ENCODE data around the gene COL4A2.

The COL4A2 gene

DNA sequence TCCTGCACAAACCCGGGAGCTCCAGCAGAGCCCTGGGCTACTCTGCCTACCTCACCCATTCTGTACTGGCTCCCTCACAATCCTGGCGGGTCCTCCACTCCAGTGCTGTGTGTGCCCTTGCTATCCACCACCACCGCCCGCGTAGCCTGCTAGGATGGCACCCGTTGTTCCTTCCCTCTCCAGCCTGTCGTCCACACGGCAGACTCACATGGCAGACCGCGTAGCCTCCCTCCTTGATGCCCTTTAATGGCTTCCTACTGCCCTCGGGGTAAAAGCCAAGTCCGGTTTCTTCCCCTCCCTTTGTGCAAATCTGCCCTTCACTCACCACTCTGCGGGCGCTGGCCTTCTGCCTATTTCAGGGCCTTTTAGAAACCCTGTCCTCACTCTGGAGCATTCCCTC, 147.9 kb downstream of the COL4A2 start:
- DNase-seq (ENCODE audit: low read depth), result no peak
- TF ChIP-seq, protein P1, sequence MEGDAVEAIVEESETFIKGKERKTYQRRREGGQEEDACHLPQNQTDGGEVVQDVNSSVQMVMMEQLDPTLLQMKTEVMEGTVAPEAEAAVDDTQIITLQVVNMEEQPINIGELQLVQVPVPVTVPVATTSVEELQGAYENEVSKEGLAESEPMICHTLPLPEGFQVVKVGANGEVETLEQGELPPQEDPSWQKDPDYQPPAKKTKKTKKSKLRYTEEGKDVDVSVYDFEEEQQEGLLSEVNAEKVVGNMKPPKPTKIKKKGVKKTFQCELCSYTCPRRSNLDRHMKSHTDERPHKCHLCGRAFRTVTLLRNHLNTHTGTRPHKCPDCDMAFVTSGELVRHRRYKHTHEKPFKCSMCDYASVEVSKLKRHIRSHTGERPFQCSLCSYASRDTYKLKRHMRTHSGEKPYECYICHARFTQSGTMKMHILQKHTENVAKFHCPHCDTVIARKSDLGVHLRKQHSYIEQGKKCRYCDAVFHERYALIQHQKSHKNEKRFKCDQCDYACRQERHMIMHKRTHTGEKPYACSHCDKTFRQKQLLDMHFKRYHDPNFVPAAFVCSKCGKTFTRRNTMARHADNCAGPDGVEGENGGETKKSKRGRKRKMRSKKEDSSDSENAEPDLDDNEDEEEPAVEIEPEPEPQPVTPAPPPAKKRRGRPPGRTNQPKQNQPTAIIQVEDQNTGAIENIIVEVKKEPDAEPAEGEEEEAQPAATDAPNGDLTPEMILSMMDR (IDR thresholded peaks at IDR 0.05; ENCODE audit: control insufficient read depth, insufficient read depth, low read depth, low read length, missing control alignments), result no peak

DNA sequence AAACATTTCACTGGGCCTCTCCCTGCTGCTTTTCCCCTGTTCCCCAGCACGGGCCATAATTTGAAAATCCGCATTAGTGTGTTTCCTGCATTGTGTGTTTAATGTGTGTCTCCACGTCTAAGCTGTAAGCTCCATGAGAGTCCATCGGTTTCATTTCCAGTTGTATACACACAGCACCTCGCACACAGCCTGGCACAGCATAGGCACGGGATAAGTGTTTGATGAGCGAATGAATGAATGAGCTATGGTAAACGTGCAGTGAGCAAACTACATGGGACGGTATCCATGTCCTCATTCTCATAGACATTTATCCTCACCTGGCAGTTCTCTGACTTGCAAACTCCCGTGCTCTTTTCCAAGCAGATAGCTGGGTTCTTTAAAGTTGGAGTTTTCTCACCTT, 148.4 kb downstream of the COL4A2 start:
- no peak overlapping the region for H3K4me3 ChIP-seq (ENCODE audit: control insufficient read depth, low read depth, low read length)

More for the DNA sequence above, 147.9 kb downstream of the COL4A2 start:
- H3K4me3 ChIP-seq (ENCODE audit: control insufficient read depth, low read depth, low read length), result no peak overlapping the region

DNA sequence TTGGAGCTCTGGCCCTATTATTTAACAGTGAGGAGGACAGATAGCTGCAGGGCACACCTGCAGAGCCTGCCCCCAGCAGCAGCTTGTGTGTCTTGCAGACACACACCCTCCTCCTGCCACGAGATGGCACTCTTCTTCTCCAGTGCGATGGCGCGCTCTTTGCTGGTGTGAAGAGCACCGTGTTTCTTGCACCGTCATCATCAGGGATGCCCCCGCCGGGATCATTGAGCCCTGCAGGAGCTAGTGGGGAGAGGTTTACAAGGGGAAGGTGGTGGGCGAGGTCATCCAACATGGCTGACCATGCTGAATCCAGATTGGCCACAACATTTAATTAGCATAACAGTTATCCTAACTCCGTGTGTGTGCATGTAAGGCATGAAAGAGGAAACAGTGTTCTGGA, 148.9 kb downstream of the COL4A2 start:
- no peak for DNase-seq (ENCODE audit: low read depth)
- no peak overlapping the region for H3K4me3 ChIP-seq (ENCODE audit: control insufficient read depth, low read depth, low read length)
- TF ChIP-seq, protein P1 (IDR thresholded peaks at IDR 0.05; ENCODE audit: control insufficient read depth, insufficient read depth, low read depth, low read length, missing control alignments), result peak; percentile 33

More for the DNA sequence above, 148.4 kb downstream of the COL4A2 start:
- TF ChIP-seq, protein P1 (IDR thresholded peaks at IDR 0.05; ENCODE audit: control insufficient read depth, insufficient read depth, low read depth, low read length, missing control alignments), result no peak
- no peak for DNase-seq (ENCODE audit: low read depth)

DNA sequence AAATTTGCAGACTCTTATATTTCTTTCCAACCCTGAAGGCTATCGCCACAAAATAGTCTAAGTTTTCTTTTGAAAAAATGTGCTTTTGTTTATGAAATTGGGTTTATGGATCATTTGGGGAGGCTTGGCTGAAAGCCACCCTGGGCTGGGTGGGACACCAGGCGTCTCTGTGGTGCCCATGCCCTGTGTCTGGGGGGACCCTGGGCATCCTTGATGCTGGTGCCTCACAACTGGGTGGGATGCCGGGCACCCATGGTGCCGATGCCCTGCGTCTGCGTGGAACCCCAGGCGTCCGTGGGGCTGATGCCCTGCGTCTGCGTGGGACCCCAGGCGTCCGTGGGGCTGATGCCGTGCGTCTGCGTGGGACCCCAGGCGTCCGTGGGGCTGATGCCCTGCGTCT, 149.5 kb downstream of the COL4A2 start:
- TF ChIP-seq, protein P1 (IDR thresholded peaks at IDR 0.05; ENCODE audit: control insufficient read depth, insufficient read depth, low read depth, low read length, missing control alignments), result no peak
- DNase-seq (ENCODE audit: low read depth), result no peak
- no peak overlapping the region for H3K4me3 ChIP-seq (ENCODE audit: control insufficient read depth, low read depth, low read length)

DNA sequence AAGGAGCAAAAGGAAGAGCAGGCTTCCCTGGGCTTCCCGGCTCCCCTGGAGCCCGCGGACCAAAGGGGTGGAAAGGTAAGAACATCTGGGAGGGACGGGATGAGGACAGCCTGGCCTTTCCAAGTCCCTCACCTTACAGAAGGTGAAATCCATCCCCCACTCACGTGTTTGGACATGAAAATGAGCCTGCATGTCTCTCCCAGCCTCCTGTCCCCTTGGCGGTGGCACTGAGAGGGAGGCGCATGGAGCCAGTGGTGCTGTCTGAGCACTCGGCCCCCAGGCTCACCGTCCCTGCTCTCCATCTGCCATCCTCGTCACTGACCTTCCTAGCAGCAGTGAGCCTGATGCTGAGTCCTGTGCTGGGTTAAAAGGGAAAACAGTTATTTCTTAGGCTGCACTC, 150.3 kb downstream of the COL4A2 start:
- H3K4me3 ChIP-seq (ENCODE audit: control insufficient read depth, low read depth, low read length), result no peak overlapping the region
- TF ChIP-seq, protein P1 (IDR thresholded peaks at IDR 0.05; ENCODE audit: control insufficient read depth, insufficient read depth, low read depth, low read length, missing control alignments), result no peak
- DNase-seq (ENCODE audit: low read depth), result no peak

DNA sequence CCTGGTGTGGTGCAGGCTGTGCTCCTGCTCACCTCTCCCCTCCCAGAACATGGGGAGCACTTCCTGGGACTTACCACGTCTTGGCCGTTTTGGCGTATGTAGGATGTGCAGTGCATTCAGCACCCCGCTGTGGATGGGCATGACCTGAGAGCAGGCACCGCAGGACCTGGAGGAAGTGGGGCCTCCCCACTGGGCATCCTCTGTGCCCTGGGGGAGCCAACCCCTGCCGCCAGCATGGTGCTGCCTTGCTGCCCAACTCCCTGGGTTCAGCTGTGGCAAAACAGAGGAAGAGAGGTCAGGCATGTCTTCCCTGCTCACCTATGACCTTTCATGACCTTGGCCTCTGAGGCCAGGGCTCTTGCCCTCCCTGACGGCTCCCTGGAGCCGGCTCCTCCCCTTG, 150.9 kb downstream of the COL4A2 start:
- DNase-seq (ENCODE audit: low read depth), result no peak
- H3K4me3 ChIP-seq (ENCODE audit: control insufficient read depth, low read depth, low read length), result no peak overlapping the region
- TF ChIP-seq, protein P1 (IDR thresholded peaks at IDR 0.05; ENCODE audit: control insufficient read depth, insufficient read depth, low read depth, low read length, missing control alignments), result no peak

Measured in AG09309 (cell line).